ENCODE results near the gene PRKG1.

DNA sequence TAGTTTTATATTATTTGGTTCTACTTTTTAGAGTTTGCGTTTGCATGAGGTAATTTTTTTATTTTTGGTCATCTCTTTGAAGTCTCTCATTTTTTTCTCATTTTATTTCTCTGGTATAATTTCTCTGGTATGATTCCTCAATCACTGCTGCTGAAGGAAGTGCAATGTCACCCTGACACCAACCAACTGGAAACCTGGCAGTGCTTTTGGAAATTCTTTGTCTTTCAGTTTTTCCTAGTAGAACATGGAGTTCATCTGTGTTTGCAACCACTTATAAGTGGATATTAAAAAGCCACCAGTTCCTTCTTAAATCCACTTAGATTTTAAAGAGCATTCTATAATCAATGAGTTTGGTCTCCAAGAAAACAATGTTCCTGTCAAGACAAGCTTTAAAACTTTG, 291.8 kb downstream of the PRKG1 start:
- TF ChIP-seq, protein P1, sequence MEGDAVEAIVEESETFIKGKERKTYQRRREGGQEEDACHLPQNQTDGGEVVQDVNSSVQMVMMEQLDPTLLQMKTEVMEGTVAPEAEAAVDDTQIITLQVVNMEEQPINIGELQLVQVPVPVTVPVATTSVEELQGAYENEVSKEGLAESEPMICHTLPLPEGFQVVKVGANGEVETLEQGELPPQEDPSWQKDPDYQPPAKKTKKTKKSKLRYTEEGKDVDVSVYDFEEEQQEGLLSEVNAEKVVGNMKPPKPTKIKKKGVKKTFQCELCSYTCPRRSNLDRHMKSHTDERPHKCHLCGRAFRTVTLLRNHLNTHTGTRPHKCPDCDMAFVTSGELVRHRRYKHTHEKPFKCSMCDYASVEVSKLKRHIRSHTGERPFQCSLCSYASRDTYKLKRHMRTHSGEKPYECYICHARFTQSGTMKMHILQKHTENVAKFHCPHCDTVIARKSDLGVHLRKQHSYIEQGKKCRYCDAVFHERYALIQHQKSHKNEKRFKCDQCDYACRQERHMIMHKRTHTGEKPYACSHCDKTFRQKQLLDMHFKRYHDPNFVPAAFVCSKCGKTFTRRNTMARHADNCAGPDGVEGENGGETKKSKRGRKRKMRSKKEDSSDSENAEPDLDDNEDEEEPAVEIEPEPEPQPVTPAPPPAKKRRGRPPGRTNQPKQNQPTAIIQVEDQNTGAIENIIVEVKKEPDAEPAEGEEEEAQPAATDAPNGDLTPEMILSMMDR (IDR thresholded peaks at IDR 0.05) = no peak
- TF ChIP-seq POLR2A (IDR thresholded peaks at IDR 0.05) = no peak
